Activated CD4-positive, alpha-beta T cell treated with anti-CD3 and anti-CD28 coated beads, Interleukin-2, amount 10 ng/mL, durations not matched to agents 7 days and 5 days (primary cell): Measurements from ENCODE around the gene CNIH3. TPM values are rescaled to one million over a fixed set of nuclear protein-coding genes. Genes with fewer than 3 reads are reported as not detected.

ENCODE experiments used
- CTCF ChIA-PET: fragments of 350-600 bp; sonication (Branson Sonifier 250); formaldehyde crosslinking; loops from one replicate; lab custom pipeline; 2021; ENCODE audit warnings: antibody characterized with exemption; lab: Charles Lee
- POLR2A ChIA-PET: fragments of 350-600 bp; sonication (Branson Sonifier 250); formaldehyde crosslinking; loops from one replicate; lab custom pipeline; 2021; ENCODE audit warnings: antibody characterized with exemption; lab: Charles Lee
- DNase-seq: peaks from one replicate; pipeline ENCODE4 v3.0.0-alpha.2; 2020
- H3K27ac Mint-ChIP-seq: one replicate; pipeline ENCODE4 v1.8.0; 2021; ENCODE audit warnings: mild to moderate bottlenecking, moderate library complexity, mixed read lengths
- H3K27me3 Mint-ChIP-seq: one replicate; pipeline ENCODE4 v1.8.0; 2021; ENCODE audit warnings: mixed read lengths
- H3K36me3 Mint-ChIP-seq: one replicate; pipeline ENCODE4 v1.8.0; 2021; ENCODE audit warnings: low read depth, mixed read lengths
- H3K4me1 Mint-ChIP-seq: one replicate; pipeline ENCODE4 v1.8.0; 2021; ENCODE audit warnings: mixed read lengths
- H3K4me3 Mint-ChIP-seq: one replicate; pipeline ENCODE4 v1.8.0; 2021; ENCODE audit warnings: mild to moderate bottlenecking, moderate library complexity, mixed read lengths
- H3K9me3 Mint-ChIP-seq: one replicate; pipeline ENCODE4 v1.8.0; 2021; ENCODE audit warnings: mixed read lengths
- total RNA-seq, 2 experiments: library from RNA; stranded (reverse); gene quantifications; one replicate each; pipeline ENCODE4 v1.2.3, GENCODE V29; 2021

Gene CNIH3
- total RNA-seq, 2 experiments from 2014 or later: 1.7 to 2.1 TPM

GRCh38 chr1:224768971-224769370 lies 152.9 kb downstream of the CNIH3 start:
- no peaks in the 10 kb centered on the region for H3K4me1 Mint-ChIP-seq
- no peak overlapping the region for H3K4me3 Mint-ChIP-seq
- CTCF ChIA-PET: interaction anchor here (0.6 to 0.9 kb wide), 2 partner anchors 10 to 138 kb away, joined by 3 to 4 read pairs; no protein-coding TSS in a partner anchor
- no peak for DNase-seq
- no peaks in the 10 kb centered on the region for H3K36me3 Mint-ChIP-seq
- peaks cover 22% of the 10 kb centered on the region for H3K27me3 Mint-ChIP-seq
- H3K27ac Mint-ChIP-seq: no peak overlapping the region
- POLR2A ChIA-PET: no interaction called here
- no peaks in the 10 kb centered on the region for H3K9me3 Mint-ChIP-seq

- ChIA-PET CTCF (interaction anchor here (0.9 kb wide), 1 partner anchor 11 kb away, joined by 4 read pairs; no protein-coding TSS in a partner anchor), POLR2A (no interaction called here)
- no peak overlapping the region for H3K27ac Mint-ChIP-seq
- no peak for DNase-seq
- H3K9me3 Mint-ChIP-seq: no peaks in the 10 kb centered on the region
- no peaks in the 10 kb centered on the region for H3K4me1 Mint-ChIP-seq
- peaks cover 22% of the 10 kb centered on the region for H3K27me3 Mint-ChIP-seq
- no peak overlapping the region for H3K4me3 Mint-ChIP-seq
- H3K36me3 Mint-ChIP-seq: no peaks in the 10 kb centered on the region
These were observed 153.6 kb downstream of the CNIH3 start for GRCh38 chr1:224769452-224770335.

- Mint-ChIP-seq H3K4me1 (no peaks in the 10 kb centered on the region), H3K36me3 (no peaks in the 10 kb centered on the region), H3K4me3 (no peak overlapping the region), H3K9me3 (no peaks in the 10 kb centered on the region), H3K27ac (no peak overlapping the region), H3K27me3 (peaks cover 20% of the 10 kb centered on the region)
- ChIA-PET POLR2A (no interaction called here), CTCF (no interaction called here)
- DNase-seq: no peak
These were observed 154.2 kb downstream of the CNIH3 start for GRCh38 chr1:224770336-224770693.

- H3K4me1 Mint-ChIP-seq: no peaks in the 10 kb centered on the region
- no peak overlapping the region for H3K4me3 Mint-ChIP-seq
- no peaks in the 10 kb centered on the region for H3K36me3 Mint-ChIP-seq
- ChIA-PET POLR2A (no interaction called here), CTCF (no interaction called here)
- DNase-seq: no peak
- H3K9me3 Mint-ChIP-seq: no peaks in the 10 kb centered on the region
- no peak overlapping the region for H3K27ac Mint-ChIP-seq
- H3K27me3 Mint-ChIP-seq: peaks cover 15% of the 10 kb centered on the region
These were observed 157.5 kb downstream of the CNIH3 start for GRCh38 chr1:224773646-224774045.

GRCh38 chr1:224774378-224774777 lies 158.3 kb downstream of the CNIH3 start:
- Mint-ChIP-seq H3K27ac (no peak overlapping the region), H3K4me3 (no peak overlapping the region), H3K36me3 (no peaks in the 10 kb centered on the region), H3K27me3 (peaks cover 15% of the 10 kb centered on the region), H3K4me1 (no peaks in the 10 kb centered on the region), H3K9me3 (no peaks in the 10 kb centered on the region)
- ChIA-PET POLR2A (no interaction called here), CTCF (no interaction called here)
- DNase-seq: no peak

GRCh38 chr1:224777180-224777579 lies 161.1 kb downstream of the CNIH3 start:
- Mint-ChIP-seq H3K27me3 (peaks cover 9% of the 10 kb centered on the region), H3K4me1 (no peaks in the 10 kb centered on the region), H3K36me3 (no peaks in the 10 kb centered on the region), H3K9me3 (no peaks in the 10 kb centered on the region), H3K27ac (no peak overlapping the region), H3K4me3 (no peak overlapping the region)
- ChIA-PET CTCF (interaction anchor here (1.2 kb wide), 1 partner anchor 10 kb away, joined by 3 read pairs; no protein-coding TSS in a partner anchor), POLR2A (no interaction called here)
- no peak for DNase-seq

GRCh38 chr1:224779536-224779935 lies 163.4 kb downstream of the CNIH3 start:
- Mint-ChIP-seq H3K27ac (no peak overlapping the region), H3K36me3 (no peaks in the 10 kb centered on the region), H3K27me3 (no peaks in the 10 kb centered on the region), H3K9me3 (no peaks in the 10 kb centered on the region), H3K4me1 (peaks cover 19% of the 10 kb centered on the region), H3K4me3 (no peak overlapping the region)
- POLR2A ChIA-PET: no interaction called here
- no peak for DNase-seq
- CTCF ChIA-PET: no interaction called here

GRCh38 chr1:224780736-224781135 lies 164.6 kb downstream of the CNIH3 start:
- no peaks in the 10 kb centered on the region for H3K9me3 Mint-ChIP-seq

GRCh38 chr1:224781800-224782199 lies 165.7 kb downstream of the CNIH3 start:
- DNase-seq: no peak
- Mint-ChIP-seq H3K27me3 (no peaks in the 10 kb centered on the region), H3K4me3 (no peak overlapping the region), H3K36me3 (no peaks in the 10 kb centered on the region), H3K27ac (no peak overlapping the region), H3K4me1 (peaks cover 20% of the 10 kb centered on the region), H3K9me3 (no peaks in the 10 kb centered on the region)
- ChIA-PET CTCF (interaction anchor here (1.9 kb wide), 1 partner anchor 14 kb away, joined by 5 read pairs; no protein-coding TSS in a partner anchor), POLR2A (no interaction called here)

More at GRCh38 chr1:224780736-224781135, 164.6 kb downstream of the CNIH3 start:
- no peaks in the 10 kb centered on the region for H3K36me3 Mint-ChIP-seq
- H3K27me3 Mint-ChIP-seq: no peaks in the 10 kb centered on the region
- POLR2A ChIA-PET: no interaction called here
- H3K4me1 Mint-ChIP-seq: peaks cover 20% of the 10 kb centered on the region
- CTCF ChIA-PET: interaction anchor here (1.2 to 1.9 kb wide), 2 partner anchors 13 to 112 kb away, joined by 3 to 5 read pairs; no protein-coding TSS in a partner anchor
- no peak for DNase-seq
- H3K27ac Mint-ChIP-seq: no peak overlapping the region
- H3K4me3 Mint-ChIP-seq: no peak overlapping the region

- Mint-ChIP-seq H3K27ac (peak overlapping the region; percentile 3), H3K27me3 (no peaks in the 10 kb centered on the region), H3K9me3 (peaks cover 6% of the 10 kb centered on the region), H3K4me1 (peaks cover 23% of the 10 kb centered on the region), H3K36me3 (no peaks in the 10 kb centered on the region), H3K4me3 (no peak overlapping the region)
- ChIA-PET POLR2A (no interaction called here), CTCF (no interaction called here)
- DNase-seq: no peak
These were observed 166.3 kb downstream of the CNIH3 start for GRCh38 chr1:224782281-224783000.

GRCh38 chr1:224783006-224783651 lies 167.0 kb downstream of the CNIH3 start:
- Mint-ChIP-seq H3K36me3 (no peaks in the 10 kb centered on the region), H3K27ac (peak overlapping the region; percentile 31), H3K27me3 (no peaks in the 10 kb centered on the region), H3K9me3 (peaks cover 7% of the 10 kb centered on the region), H3K4me1 (peaks cover 23% of the 10 kb centered on the region), H3K4me3 (no peak overlapping the region)
- DNase-seq: no peak
- ChIA-PET POLR2A (no interaction called here), CTCF (no interaction called here)

- H3K27ac Mint-ChIP-seq: no peak overlapping the region
- no peaks in the 10 kb centered on the region for H3K27me3 Mint-ChIP-seq
- no peak for DNase-seq
- ChIA-PET CTCF (no interaction called here), POLR2A (no interaction called here)
- peaks cover 7% of the 10 kb centered on the region for H3K9me3 Mint-ChIP-seq
- no peak overlapping the region for H3K4me3 Mint-ChIP-seq
- peaks cover 23% of the 10 kb centered on the region for H3K4me1 Mint-ChIP-seq
- H3K36me3 Mint-ChIP-seq: no peaks in the 10 kb centered on the region
These were observed 168.3 kb downstream of the CNIH3 start for GRCh38 chr1:224784265-224785039.
